Activated CD8-positive, alpha-beta memory T cell treated with anti-CD3 and anti-CD28 coated beads, Interleukin-2, amount 50 U/mL, for 24 hours (primary cell): ENCODE results near the gene STARD10.
"Not testable (repeated sequence)": the region's sequence is repeated elsewhere in the genome, so short reads cannot be mapped to it uniquely, and the experiment has no call there.

Experiments used
- DNase-seq: peaks from one replicate; pipeline ENCODE4 v3.0.0-alpha.2; 2020; ENCODE audit errors: extremely low read depth

Gene STARD10

DNA sequence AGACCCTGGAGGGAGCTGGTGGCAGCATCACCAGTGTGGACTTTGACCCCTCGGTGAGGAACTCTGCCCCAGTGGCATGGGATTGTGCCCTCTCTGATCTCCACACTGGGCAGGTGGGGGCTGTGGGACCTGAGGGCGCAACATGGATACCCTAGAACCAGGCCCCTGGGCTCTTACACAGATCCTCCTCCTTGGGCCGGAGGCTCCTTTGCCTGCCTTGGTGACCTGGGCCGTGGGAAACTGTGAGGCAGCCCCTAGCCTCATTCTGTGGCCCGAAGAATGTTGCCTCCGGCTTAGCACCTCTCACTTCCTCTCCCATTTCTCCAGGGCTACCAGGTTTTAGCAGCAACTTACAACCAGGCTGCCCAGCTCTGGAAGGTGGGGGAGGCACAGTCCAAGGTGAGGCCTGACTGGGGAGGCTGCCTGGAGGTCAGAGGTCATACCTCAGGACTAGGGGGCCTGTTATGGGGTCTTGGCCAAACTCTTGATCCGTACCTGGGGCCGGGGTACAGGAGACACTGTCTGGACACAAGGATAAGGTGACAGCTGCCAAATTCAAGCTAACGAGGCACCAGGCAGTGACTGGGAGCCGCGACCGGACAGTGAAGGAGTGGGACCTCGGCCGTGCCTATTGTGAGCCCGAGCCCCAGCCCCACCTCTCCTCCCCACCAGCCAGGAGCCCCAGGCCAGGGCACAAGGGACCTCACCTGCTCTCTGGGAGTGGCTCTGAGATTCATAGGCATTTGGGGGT is 32.5 kb upstream of the STARD10 start:
- DNase-seq: no peak

- DNase-seq: no peak
Observed at GRCh38 chr11:72825661-72826060, 31.8 kb upstream of the STARD10 start.

DNA sequence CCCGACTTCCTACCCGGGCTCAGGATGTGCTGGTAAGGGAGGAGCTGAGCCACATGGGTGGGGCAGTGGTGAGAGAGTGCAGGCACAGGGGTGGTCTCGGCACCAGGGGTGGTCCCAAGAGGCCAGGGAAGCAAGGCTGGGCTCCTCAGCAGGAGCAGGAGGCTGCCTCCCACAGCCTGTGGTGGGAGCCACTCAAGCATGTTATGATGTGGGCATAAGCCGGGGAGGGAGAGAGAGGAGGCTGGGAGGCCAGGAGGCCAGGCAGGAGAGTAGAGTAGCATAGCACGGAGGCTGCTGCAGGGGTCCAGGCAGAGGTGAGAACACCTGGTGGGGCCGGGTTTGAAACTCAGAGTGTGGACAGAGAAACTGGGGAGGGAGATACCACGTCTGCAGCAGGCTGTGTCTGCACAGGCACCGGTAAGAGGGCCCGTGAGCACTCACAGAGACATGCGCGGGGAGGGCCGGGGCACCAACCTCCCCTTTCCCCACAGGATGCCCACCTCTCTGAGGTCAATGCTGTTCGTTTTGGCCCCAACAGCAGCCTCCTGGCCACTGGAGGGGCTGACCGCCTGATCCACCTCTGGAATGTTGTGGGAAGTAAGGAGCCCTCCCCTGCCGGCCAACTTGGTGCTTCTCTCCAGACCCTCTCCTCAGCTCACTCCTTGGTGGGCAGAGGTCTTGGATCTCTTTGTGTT is 31.1 kb upstream of the STARD10 start:
- no peak for DNase-seq

DNA sequence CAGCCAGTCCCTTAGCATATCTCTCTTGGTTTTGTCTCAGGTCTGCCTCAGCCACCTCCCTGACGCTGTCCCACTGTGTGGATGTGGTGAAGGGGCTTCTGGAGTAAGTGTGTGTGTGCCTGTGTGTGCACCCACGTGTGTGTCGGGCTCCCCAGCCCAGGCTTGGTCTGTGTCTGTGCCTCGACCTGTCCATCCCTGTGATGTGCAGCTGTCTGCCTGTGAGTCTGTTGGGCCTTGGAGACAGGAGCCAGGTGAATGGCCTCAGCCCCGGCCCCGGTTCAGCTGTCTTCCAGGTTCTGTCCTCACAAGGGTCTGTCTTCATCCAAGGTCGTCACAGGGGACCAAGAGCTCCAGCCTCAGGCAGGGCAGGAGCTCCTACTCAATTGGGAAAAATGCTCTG is 30.2 kb upstream of the STARD10 start:
- no peak for DNase-seq

GRCh38 chr11:72823105-72823804 is 29.4 kb upstream of the STARD10 start:
- DNase-seq: no peak

GRCh38 chr11:72821920-72822799 is 28.3 kb upstream of the STARD10 start:
- no peak for DNase-seq

DNA sequence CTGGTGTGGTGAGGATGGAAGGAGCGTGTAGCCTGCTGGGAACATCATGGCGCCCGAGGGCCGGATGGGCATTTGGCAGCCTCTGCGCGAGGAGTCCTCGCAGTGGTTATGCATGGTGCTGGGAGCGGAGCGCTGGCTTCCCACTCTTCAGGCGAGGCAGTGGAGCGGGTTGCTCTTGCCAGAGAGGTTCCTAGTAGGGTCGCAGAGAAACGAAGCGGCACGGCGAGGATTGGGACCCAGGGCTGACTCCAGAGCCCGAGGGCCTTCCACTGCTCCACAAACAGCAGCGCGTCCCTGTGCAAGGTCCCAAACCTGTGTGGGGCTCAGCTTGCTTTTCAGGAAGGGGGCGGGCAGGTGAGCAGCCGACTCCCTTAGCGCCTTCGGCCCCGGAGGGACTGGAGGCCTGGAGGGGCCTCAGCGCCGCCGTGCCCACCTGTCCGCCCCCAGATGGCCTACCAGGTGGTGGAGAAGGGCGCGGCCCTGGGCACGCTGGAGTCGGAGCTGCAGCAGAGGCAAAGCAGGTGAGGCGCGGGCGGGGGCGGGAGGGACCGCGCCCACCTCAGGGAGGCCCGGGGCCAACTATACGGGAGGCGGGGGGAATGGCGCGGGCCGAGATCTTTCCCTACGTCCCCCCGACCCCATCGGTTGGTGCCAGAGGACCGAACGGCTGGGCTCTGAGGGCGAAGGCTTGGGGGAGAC is 27.5 kb upstream of the STARD10 start:
- no peak for DNase-seq

DNA sequence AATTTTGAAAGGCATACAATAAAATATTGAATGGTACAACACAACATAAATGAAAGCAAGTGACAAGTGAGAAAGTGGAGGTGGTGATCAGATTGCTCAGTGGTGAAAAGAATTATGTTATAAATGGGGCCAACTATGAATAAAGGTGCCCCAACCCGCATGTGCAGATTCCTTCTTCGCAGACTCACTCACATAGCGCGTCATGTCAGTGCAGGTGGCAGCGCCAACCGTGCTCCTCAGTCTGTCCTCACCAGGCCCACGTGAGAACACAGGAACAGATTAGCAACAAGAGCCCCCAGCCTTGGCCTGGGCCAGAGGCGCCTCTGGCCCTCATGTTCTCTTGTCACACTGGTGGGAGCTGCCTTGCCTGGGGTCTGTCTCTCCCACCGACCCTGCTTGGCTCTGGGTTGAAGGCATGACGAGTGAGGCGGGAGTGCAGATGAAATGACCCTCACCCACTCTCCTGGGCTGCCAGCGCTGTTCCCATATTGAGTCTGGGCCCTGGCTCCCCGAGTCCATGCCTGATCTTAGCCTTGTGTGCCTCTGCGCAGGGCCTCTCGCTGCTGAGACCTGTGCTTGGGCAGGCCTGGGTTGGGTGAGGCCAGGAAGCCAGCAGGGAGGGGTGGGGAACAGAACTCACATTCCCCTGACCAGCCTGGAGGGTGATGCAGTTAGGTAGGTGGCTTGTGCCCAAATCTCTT is 26.7 kb upstream of the STARD10 start:
- DNase-seq: no peak

DNA sequence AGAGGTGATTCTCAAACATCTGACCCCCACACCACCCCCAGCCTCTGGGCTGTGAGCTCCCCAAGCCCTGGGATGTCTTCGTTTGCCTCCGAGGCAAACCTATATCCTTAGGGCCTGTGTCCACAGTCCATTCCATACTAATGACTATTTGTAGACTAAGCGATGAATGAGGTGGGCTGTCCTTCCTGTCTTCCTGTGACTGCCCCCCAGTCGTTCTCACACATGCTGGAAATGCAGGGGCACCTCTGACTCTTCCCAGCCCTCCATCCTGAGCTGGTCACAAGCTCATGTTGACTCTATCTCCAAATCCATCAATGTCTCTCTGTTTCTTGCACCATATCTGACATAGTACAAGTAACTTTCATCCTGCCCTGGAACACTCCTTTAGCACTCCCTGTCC is 25.1 kb upstream of the STARD10 start:
- DNase-seq: no peak

DNA sequence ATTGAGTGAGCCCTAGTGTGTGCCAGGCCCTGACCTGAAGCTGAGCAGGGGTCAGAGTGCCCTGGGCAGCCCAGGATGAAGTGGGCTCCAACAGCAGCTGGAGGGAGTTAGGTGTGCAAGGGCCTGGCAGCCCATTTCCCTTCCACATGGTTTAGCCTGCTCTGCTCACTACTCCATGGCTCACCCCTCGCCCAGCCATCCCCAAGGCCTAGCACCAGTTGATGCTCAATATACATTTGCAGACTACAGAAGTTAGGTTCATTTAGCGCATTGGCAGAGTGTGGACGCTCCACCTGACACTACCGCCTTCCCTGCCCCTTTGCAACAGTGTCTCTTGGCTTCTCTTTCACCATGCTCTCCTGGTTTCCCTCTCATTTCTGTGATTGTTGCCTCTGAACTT is 24.1 kb upstream of the STARD10 start:
- DNase-seq: no peak

DNA sequence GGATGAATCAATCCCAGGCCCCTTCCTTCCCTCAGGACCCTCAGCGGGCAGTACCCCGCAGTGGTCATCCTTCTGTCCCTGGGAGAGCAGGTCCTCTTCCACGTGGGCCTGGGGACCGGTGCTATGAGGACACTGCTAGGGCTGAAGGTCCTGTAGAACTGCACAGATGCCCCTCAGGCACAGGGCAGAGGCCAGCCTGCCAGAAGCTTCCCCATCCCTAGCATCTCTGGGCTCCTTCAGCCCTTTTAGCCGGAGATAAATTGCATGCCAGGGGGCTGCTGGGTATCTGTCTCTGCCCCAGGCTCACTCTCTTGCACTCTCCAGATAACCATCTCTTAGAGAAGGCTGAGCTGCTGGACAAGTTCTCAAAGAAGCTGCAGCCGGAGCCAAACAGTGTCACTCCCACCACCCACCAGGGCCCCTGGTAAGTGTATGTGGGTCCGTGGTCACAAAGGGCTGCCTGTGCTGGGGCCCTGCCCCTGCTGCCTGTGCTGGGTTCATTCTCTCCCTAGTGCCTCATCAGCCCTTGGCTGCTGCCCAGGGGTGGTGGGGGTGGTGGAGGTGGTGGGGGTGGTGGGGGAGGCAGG is 22.6 kb upstream of the STARD10 start:
- no peak for DNase-seq

DNA sequence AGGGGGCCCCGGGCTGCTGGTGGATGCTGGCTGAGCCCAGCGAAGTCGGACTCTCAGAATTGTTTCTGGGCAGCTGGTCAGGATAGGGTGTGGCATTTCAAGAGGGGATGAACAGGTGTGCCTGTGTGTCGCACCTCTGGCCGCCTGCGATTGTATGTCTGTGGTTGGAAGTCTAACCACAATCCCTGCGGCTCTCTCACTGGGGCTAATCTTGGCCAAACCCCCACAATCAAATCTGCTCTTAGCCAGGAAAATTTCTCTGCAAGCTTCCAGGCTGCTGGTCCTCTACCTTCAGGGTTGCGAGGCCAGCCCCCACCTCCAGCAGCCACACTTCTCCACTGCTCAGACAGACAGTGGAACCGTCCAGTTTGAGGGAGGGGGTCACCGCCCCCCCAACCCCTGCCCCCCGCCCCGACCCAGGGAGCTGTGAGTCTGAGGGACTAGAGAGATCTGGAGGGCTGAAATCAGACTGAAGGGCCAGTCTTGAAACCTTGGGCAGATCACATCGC is 21.3 kb upstream of the STARD10 start:
- DNase-seq: no peak

GRCh38 chr11:72814286-72815109 is 20.7 kb upstream of the STARD10 start, which contains the start of gene ATG16L2:
ATG16L2 (plus strand) TSS chr11:72814411; CDS start chr11:72814446, 35 bp downstream.
- peak; percentile 20 for DNase-seq

- peak; percentile 62 for DNase-seq
Observed at GRCh38 chr11:72813740-72814285, 20.0 kb upstream of the STARD10 start.

GRCh38 chr11:72812967-72813739 is 19.3 kb upstream of the STARD10 start:
- peak; percentile 56 for DNase-seq

- DNase-seq: no peak
Observed at GRCh38 chr11:72812604-72812966, 18.7 kb upstream of the STARD10 start.

GRCh38 chr11:72811686-72812085 is 17.8 kb upstream of the STARD10 start:
- not testable (repeated sequence) for DNase-seq

GRCh38 chr11:72808331-72808798 is 14.5 kb upstream of the STARD10 start:
- DNase-seq: no peak
